ENCODE data around the gene ELOVL6.

DNA sequence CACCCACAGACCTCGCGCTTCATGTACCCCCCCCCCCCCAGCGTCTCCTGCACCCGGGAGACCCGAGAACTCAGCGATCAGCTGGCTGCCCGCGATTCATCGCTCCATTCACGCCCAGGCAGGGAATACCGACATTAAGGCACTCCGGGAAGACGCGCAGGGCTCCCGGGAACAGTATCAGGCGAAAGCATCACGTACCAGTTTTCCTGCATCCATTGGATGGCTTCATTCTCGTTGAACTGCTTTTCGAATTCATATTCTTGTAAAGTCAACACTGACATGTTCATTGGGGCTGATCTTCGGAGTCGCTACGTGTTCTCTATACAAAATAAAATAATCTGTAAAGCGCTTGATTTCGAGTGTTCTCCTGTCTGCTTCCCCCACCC lies 373 bp downstream of the ELOVL6 start:
- TF ChIP-seq POLR2A (IDR thresholded peaks at IDR 0.05) = no peak
- TF ChIP-seq, protein P1, sequence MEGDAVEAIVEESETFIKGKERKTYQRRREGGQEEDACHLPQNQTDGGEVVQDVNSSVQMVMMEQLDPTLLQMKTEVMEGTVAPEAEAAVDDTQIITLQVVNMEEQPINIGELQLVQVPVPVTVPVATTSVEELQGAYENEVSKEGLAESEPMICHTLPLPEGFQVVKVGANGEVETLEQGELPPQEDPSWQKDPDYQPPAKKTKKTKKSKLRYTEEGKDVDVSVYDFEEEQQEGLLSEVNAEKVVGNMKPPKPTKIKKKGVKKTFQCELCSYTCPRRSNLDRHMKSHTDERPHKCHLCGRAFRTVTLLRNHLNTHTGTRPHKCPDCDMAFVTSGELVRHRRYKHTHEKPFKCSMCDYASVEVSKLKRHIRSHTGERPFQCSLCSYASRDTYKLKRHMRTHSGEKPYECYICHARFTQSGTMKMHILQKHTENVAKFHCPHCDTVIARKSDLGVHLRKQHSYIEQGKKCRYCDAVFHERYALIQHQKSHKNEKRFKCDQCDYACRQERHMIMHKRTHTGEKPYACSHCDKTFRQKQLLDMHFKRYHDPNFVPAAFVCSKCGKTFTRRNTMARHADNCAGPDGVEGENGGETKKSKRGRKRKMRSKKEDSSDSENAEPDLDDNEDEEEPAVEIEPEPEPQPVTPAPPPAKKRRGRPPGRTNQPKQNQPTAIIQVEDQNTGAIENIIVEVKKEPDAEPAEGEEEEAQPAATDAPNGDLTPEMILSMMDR (IDR thresholded peaks at IDR 0.05 in 8 of 11, conservative IDR thresholded peaks at IDR 0.05 in 3 of 11) = no peak

Measured in spleen (tissue), 7 donors.